ENCODE data around the gene HEMGN.

Gene HEMGN

GRCh38 chr9:97982683-97983588 is 45.0 kb upstream of the HEMGN start, which contains the start of gene ANP32B:
Gene ANP32B, plus strand, starts transcription at chr9:97983341. Its CDS starts 215 bp downstream, at chr9:97983556.
- ChIA-PET CTCF (interaction anchor here (0.7 kb wide), 1 partner anchor 26 kb away, joined by 3 read pairs; no protein-coding TSS in a partner anchor), POLR2A (interaction anchor here (0.8 to 3.8 kb wide), 17 partner anchors 11 to 508 kb away, joined by 3 to 25 read pairs (median 4); partner anchors contain the start of genes TBC1D2 and TRMO)
- TF ChIP-seq CTBP1 (IDR thresholded peaks at IDR 0.05; ENCODE audit: borderline replicate concordance) (no peak), BHLHE40 (IDR thresholded peaks at IDR 0.05; ENCODE audit: borderline replicate concordance) (no peak), TARDBP (IDR thresholded peaks at IDR 0.05) (no peak), L3MBTL2 (conservative IDR thresholded peaks at IDR 0.05) (peak; percentile 95), FOXA1 (IDR thresholded peaks at IDR 0.05) (no peak), FOXM1 (IDR thresholded peaks at IDR 0.05; ENCODE audit: borderline replicate concordance) (peak; percentile 98), SP1 (IDR thresholded peaks at IDR 0.05) (no peak), ELF4 (IDR thresholded peaks at IDR 0.05) (peak; percentile 8; the same call in 1 of the 2 replicates), ARNT (IDR thresholded peaks at IDR 0.05) (peak; percentile 29; the same call in 1 of the 2 replicates), ZNF384 (IDR thresholded peaks at IDR 0.05) (no peak), LEF1 (IDR thresholded peaks at IDR 0.05; ENCODE audit: borderline replicate concordance) (no peak)
- DNase-seq (ENCODE audit: extremely low spot score) = peak; percentile 88

- TF ChIP-seq LEF1 (IDR thresholded peaks at IDR 0.05; ENCODE audit: borderline replicate concordance) = no peak
- TF ChIP-seq ELF4 (IDR thresholded peaks at IDR 0.05) = no peak
- TF ChIP-seq, protein P1, sequence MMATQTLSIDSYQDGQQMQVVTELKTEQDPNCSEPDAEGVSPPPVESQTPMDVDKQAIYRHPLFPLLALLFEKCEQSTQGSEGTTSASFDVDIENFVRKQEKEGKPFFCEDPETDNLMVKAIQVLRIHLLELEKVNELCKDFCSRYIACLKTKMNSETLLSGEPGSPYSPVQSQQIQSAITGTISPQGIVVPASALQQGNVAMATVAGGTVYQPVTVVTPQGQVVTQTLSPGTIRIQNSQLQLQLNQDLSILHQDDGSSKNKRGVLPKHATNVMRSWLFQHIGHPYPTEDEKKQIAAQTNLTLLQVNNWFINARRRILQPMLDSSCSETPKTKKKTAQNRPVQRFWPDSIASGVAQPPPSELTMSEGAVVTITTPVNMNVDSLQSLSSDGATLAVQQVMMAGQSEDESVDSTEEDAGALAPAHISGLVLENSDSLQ (IDR thresholded peaks at IDR 0.05) = peak; percentile 45; the same call in 1 of the 2 replicates
- no peak for TF ChIP-seq FOXM1 (IDR thresholded peaks at IDR 0.05; ENCODE audit: borderline replicate concordance)
- no peak for TF ChIP-seq BHLHE40 (IDR thresholded peaks at IDR 0.05; ENCODE audit: borderline replicate concordance)
- no peak for TF ChIP-seq NFRKB (IDR thresholded peaks at IDR 0.05)
- ChIA-PET POLR2A (interaction anchor here (0.6 to 3.8 kb wide), 11 partner anchors 10 to 507 kb away, joined by 3 to 25 read pairs (median 6); partner anchors contain the start of genes TBC1D2 and TRMO), CTCF (no interaction called here)
- DNase-seq (ENCODE audit: extremely low spot score) = no peak
These were observed 44.1 kb upstream of the HEMGN start for GRCh38 chr9:97981846-97982682.

DNA sequence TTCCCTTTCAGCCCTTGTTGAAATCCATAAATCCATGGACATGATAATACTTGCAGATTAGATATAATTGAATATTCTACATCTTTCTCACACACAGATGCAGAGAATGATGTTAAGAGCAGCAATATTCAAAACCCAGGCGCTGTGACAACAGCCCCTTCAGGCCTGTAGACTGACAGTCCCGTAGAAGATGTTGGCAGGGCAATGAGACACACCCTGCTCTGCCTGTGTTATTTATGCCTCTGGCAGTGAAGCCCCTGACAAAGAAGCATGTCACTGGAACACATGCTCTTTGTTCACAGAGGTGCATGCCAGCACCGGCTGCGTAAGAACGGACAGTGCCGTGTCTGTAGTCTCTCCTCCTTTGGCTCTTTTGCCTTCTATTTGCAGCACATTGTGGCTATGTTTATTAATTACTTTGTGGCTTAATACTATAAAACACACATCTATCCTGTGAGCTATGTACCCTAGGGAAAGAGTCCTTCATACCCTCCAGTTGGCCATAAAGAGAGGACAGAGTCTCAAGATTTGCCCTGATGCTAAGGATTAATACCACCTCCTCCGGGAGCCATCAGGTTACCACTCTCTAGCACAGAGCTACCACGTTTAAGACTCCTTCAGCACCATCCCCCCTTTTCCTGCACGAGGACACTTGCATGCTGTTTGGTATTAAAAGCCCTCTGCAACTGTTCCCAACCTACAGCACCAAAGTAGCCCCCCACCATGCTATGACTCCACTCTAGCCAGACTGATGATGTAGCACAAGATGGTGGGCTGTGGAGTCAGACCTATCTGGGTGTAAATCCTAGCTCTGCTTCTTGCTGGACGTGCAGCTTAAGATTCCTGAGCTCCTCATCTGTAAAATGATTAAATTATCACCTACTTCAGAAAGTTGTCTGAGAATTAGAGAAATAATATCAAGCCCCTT is 43.2 kb upstream of the HEMGN start:
- ChIA-PET CTCF (interaction anchor here (1.0 kb wide), 1 partner anchor 16 kb away, joined by 3 read pairs; no protein-coding TSS in a partner anchor), POLR2A (interaction anchor here (1.5 to 3.8 kb wide), 2 partner anchors 9 to 58 kb away, joined by 8 to 25 read pairs; partner anchors contain the start of gene TRMO)
- no peak for DNase-seq (ENCODE audit: extremely low spot score)
- TF ChIP-seq NFRKB (IDR thresholded peaks at IDR 0.05) (no peak), LEF1 (IDR thresholded peaks at IDR 0.05; ENCODE audit: borderline replicate concordance) (no peak), FOXK2 (IDR thresholded peaks at IDR 0.05) (no peak), HDGF (IDR thresholded peaks at IDR 0.05; ENCODE audit: borderline replicate concordance) (no peak), FOXA1 (IDR thresholded peaks at IDR 0.05) (no peak), L3MBTL2 (conservative IDR thresholded peaks at IDR 0.05) (no peak), ELF4 (IDR thresholded peaks at IDR 0.05) (no peak), FOXM1 (IDR thresholded peaks at IDR 0.05; ENCODE audit: borderline replicate concordance) (no peak), BHLHE40 (IDR thresholded peaks at IDR 0.05; ENCODE audit: borderline replicate concordance) (no peak)

- DNase-seq (ENCODE audit: extremely low spot score) = no peak
- CTCF ChIA-PET = interaction anchor here (1.0 kb wide), 1 partner anchor 17 kb away, joined by 3 read pairs; no protein-coding TSS in a partner anchor
- TF ChIP-seq, protein P1 (IDR thresholded peaks at IDR 0.05) = no peak
- no peak for TF ChIP-seq FOXM1 (IDR thresholded peaks at IDR 0.05; ENCODE audit: borderline replicate concordance)
- TF ChIP-seq L3MBTL2 (conservative IDR thresholded peaks at IDR 0.05) = no peak
- no peak for TF ChIP-seq CTBP1 (IDR thresholded peaks at IDR 0.05; ENCODE audit: borderline replicate concordance)
- TF ChIP-seq FOXA1 (IDR thresholded peaks at IDR 0.05) = no peak
- TF ChIP-seq ELF4 (IDR thresholded peaks at IDR 0.05) = no peak
- no peak for TF ChIP-seq LEF1 (IDR thresholded peaks at IDR 0.05; ENCODE audit: borderline replicate concordance)
- no peak for TF ChIP-seq SUZ12 (IDR thresholded peaks at IDR 0.05)
- no peak for TF ChIP-seq HDGF (IDR thresholded peaks at IDR 0.05; ENCODE audit: borderline replicate concordance)
- TF ChIP-seq FOXK2 (IDR thresholded peaks at IDR 0.05) = no peak
- TF ChIP-seq SP1 (IDR thresholded peaks at IDR 0.05) = no peak
- no peak for TF ChIP-seq NFRKB (IDR thresholded peaks at IDR 0.05)
- no peak for TF ChIP-seq BHLHE40 (IDR thresholded peaks at IDR 0.05; ENCODE audit: borderline replicate concordance)
- no peak for TF ChIP-seq TARDBP (IDR thresholded peaks at IDR 0.05)
- TF ChIP-seq ZNF384 (IDR thresholded peaks at IDR 0.05) = no peak
- no peak for TF ChIP-seq ARNT (IDR thresholded peaks at IDR 0.05)
- POLR2A ChIA-PET = no interaction called here
These were observed 42.5 kb upstream of the HEMGN start for GRCh38 chr9:97980479-97980803.

Data from HEK293T (cell line).